GM12874 (cell line): ENCODE results near the gene LRP1B.

Source experiments
- TF ChIP-seq, protein P1 (sequence below): IDR thresholded peaks from 2 replicates; pipeline ENCODE4 v1.5.1; 2011; ENCODE audit warnings: low read depth, mild to moderate bottlenecking, control low read depth, low read length, moderate library complexity; ENCODE audit not compliant: insufficient read depth

Gene LRP1B

GRCh38 chr2:141001750-141002149 lies 1129.1 kb downstream of the LRP1B start:
- TF ChIP-seq, protein P1, sequence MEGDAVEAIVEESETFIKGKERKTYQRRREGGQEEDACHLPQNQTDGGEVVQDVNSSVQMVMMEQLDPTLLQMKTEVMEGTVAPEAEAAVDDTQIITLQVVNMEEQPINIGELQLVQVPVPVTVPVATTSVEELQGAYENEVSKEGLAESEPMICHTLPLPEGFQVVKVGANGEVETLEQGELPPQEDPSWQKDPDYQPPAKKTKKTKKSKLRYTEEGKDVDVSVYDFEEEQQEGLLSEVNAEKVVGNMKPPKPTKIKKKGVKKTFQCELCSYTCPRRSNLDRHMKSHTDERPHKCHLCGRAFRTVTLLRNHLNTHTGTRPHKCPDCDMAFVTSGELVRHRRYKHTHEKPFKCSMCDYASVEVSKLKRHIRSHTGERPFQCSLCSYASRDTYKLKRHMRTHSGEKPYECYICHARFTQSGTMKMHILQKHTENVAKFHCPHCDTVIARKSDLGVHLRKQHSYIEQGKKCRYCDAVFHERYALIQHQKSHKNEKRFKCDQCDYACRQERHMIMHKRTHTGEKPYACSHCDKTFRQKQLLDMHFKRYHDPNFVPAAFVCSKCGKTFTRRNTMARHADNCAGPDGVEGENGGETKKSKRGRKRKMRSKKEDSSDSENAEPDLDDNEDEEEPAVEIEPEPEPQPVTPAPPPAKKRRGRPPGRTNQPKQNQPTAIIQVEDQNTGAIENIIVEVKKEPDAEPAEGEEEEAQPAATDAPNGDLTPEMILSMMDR: no peak

- TF ChIP-seq, protein P1: no peak
These were observed 1132.2 kb downstream of the LRP1B start for GRCh38 chr2:140998577-140998976.

DNA sequence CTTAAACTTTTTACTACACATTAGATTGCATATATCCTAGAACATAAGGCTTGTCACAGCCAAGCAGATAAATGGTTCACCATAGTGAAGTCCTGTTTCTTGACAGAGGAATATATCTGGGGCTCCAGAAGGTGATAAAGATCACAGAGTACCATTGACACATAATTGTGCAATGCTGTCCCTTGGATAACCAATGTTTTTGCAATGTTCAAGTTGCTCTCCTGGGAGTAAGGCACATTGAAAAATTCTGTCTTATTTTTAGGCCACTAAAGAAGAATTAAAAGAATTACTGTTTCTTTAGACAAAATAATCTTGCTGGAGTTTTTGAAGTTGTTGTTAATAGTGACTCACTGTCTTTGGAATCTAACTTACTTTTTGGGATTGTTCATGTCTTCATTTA lies 1132.8 kb downstream of the LRP1B start:
- TF ChIP-seq, protein P1: no peak

DNA sequence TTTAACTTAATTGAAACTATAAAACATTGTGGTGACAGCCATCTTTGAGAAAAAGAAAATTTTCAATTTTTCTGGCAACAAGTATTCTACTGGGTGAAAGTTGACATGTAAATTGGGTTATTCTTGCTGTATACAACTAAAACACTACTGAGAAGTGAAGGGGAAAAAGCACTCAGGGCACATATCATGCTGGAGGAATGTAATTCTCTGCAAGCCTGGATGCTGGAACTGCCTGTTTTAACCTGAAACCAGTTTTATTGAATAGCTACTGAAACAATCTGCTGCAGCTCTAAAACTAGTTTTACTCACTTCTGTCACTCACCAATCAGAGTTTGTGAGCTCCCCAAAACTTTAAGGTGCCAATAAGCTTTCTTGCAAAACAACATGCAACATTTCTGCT lies 1136.0 kb downstream of the LRP1B start:
- TF ChIP-seq, protein P1: no peak

- TF ChIP-seq, protein P1: no peak
These were observed 1140.4 kb downstream of the LRP1B start for GRCh38 chr2:140990416-140990815.

DNA sequence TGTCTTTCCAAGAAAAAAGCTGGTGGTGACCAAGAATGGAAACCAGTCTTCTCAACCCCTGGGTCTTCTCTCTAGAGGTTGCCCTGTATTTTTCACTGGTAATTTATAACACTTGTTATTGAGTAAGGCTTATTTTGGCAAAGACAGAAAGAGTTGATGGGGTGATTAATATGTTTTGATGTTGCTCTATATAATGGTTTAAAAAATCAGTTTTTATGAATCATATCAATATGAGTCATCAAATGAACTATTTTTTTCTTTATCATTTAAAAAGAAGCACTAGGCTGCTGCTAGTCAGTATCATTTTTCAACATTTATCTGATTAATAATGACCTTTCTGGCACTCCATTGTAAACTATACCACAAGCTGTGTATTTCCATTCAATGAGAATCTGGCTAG lies 1142.2 kb downstream of the LRP1B start:
- TF ChIP-seq, protein P1: no peak

- TF ChIP-seq, protein P1: no peak
These were observed 1144.4 kb downstream of the LRP1B start for GRCh38 chr2:140986456-140986855.

DNA sequence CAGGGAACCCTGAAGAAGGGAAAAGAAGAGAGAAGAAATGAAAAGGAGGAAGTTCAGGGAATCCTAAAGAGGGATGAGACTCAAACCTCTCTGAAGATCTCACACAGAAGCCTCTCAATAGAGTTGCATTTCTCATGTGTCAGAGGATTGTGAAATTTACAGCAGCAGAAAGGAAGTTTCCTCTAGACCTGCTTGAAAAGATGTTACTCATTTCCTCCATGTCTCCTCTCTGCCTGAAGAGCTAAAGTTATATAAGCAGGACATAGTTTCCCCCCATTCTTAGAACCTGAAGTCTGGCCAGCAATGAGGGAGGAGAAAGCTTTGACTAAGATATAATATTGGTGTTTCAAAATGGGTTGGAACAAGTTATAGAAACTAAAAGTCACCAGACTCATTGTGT lies 1155.6 kb downstream of the LRP1B start:
- TF ChIP-seq, protein P1: no peak
